ENCODE results near the gene CHRNA4. TPM values are rescaled to one million over a fixed set of nuclear protein-coding genes. Genes with fewer than 3 reads are reported as not detected.

CHRNA4 gene
- total and polyA plus RNA-seq, 9 of the 15 experiments (the other 6 are each of a cell fraction or from before 2014, with no cell fraction given) = not detected

- H3K36me3 ChIP-seq (ENCODE audit: control insufficient read depth, insufficient read depth, low read length) = no peaks in the 10 kb centered on the region
- POLR2A ChIA-PET = interaction anchor here (0.9 kb wide), 1 partner anchor 9 kb away, joined by 3 read pairs; no protein-coding TSS in a partner anchor
- intact Hi-C loops (cut with micrococcal nuclease) = no loop called here
- no TSS peak for BruUV-seq (replicated peaks)
- H2AFZ ChIP-seq (ENCODE audit: low read depth, low read length) = no peak overlapping the region
- ATAC-seq = no peak
- H3K27ac ChIP-seq (ENCODE audit: extremely low read depth, low read depth, low read length) = no peak overlapping the region
- H3K4me2 ChIP-seq (ENCODE audit: insufficient read depth, low read length) = no peak overlapping the region
- H3K27me3 ChIP-seq (ENCODE audit: control insufficient read depth in 2 of 2, insufficient read depth in 2 of 2, low read length in 2 of 2) = peaks cover 8 to 56% of the 10 kb centered on the region in 2 experiments; a peak in 4 of 5 replicates
- TF ChIP-seq FOXP1 (CRISPR knock-in tag; IDR thresholded peaks at IDR 0.05) (no peak), ZKSCAN8 (CRISPR knock-in tag; IDR thresholded peaks at IDR 0.05) (no peak)
- CTCF ChIA-PET (ENCODE audit: low intra/inter-chr PET ratio) = no interaction called here
- no peak for DNase-seq (ENCODE audit: extremely low read depth in 1 of 4, low spot score in 3 of 4)
- H3K9me3 ChIP-seq (replicated peaks; ENCODE audit: control insufficient read depth, insufficient read depth, low read depth, low read length) = no peaks in the 10 kb centered on the region
- no peaks in the 10 kb centered on the region for H3K79me2 ChIP-seq (ENCODE audit: control insufficient read depth, insufficient read depth, low read length)
- no peak overlapping the region for H3K4me3 ChIP-seq
- no peak for FAIRE-seq
- no peak overlapping the region; a peak in 1 of 4 replicates for H3K9ac ChIP-seq (ENCODE audit: insufficient read depth in 1 of 2, low read depth in 2 of 2, low read length in 2 of 2)
- no peaks in the 10 kb centered on the region; the same call in none of the 2 replicates for H4K20me1 ChIP-seq (replicated peaks; ENCODE audit: control insufficient read depth, insufficient read depth, low read length)
- WGBS (ENCODE audit: insufficient coverage, low coverage, missing lambda C conversion rate) = 4% methylated on average over 18 of the region's 19 CpGs
- H3K9me1 ChIP-seq (ENCODE audit: control insufficient read depth, insufficient read depth, low read length) = no peaks in the 10 kb centered on the region
- in situ Hi-C loops (cut with MboI) = no loop called here
- H3K4me1 ChIP-seq (replicated peaks in 1 of 2; ENCODE audit: control insufficient read depth in 2 of 2, insufficient read depth in 2 of 2, low read length in 2 of 2) = peaks cover 0 to 25% of the 10 kb centered on the region in 2 experiments; a peak in 2 of 5 replicates
Observed at GRCh38 chr20:63363981-63364561, 2.9 kb upstream of the CHRNA4 start.

DNA sequence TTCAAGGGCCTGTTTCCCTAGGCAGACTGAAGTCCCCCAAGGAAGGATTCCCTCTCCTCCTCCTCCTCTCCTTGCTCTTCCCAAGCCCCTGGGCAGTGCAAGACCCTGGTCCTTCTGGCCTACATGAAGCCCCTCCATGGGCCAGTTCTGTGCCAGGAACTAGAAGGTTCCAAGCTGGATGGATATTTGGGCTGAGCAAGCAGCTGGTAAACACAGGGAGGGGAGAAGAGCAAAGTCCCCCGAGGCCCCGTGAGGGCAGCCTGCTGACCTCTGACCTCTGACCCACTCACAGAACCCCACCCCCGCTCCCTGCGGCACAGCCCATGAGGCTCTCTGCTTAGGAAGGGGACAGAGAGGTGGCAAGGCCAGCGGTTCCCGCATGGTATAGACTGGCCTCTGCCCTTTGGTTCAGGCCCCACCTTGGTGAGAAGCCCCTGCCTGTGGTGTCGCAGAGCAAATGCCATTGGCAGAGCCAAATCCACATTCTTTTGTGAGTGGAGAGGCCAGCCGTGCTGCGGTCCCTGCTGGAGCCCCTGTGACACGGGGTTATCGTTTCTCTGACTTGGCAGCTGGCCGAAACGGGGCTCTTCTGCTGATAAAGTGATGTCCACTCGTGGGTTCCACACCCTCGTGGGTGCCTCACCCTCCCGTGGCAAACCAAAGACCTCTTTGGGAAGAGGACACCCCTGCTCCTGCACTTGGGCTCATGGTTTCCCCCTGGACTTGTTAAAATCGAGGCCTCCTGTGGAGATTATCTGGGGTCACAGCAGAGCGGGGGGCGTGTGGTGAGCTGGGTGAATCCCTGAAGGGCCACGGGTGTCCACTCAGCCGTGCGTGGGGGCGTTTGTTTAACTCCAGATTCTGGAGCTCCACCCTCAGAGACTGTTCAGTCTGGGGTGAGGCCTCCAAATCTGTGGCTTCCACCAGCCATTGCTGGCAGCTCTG is 2.1 kb upstream of the CHRNA4 start:
- Histone ChIP-seq H3K4me1 (replicated peaks in 1 of 2; ENCODE audit: control insufficient read depth in 2 of 2, insufficient read depth in 2 of 2, low read length in 2 of 2) (peaks cover 0 to 28% of the 10 kb centered on the region in 2 experiments; a peak in 2 of 5 replicates), H3K79me2 (ENCODE audit: control insufficient read depth, insufficient read depth, low read length) (no peaks in the 10 kb centered on the region), H3K36me3 (ENCODE audit: control insufficient read depth, insufficient read depth, low read length) (no peaks in the 10 kb centered on the region), H3K9me3 (replicated peaks; ENCODE audit: control insufficient read depth, insufficient read depth, low read depth, low read length) (no peaks in the 10 kb centered on the region), H3K4me3 (no peak overlapping the region), H4K20me1 (replicated peaks; ENCODE audit: control insufficient read depth, insufficient read depth, low read length) (no peaks in the 10 kb centered on the region; the same call in none of the 2 replicates), H3K4me2 (ENCODE audit: insufficient read depth, low read length) (no peak overlapping the region), H2AFZ (ENCODE audit: low read depth, low read length) (no peak overlapping the region), H3K27ac (ENCODE audit: extremely low read depth, low read depth, low read length) (no peak overlapping the region), H3K9ac (ENCODE audit: insufficient read depth in 1 of 2, low read depth in 2 of 2, low read length in 2 of 2) (no peak overlapping the region; a peak in 1 of 4 replicates), H3K27me3 (ENCODE audit: control insufficient read depth in 2 of 2, insufficient read depth in 2 of 2, low read length in 2 of 2) (peaks cover 8 to 52% of the 10 kb centered on the region in 2 experiments; a peak in 4 of 5 replicates), H3K9me1 (ENCODE audit: control insufficient read depth, insufficient read depth, low read length) (no peaks in the 10 kb centered on the region)
- WGBS (ENCODE audit: insufficient coverage, low coverage, missing lambda C conversion rate) = 4% methylated on average over 21 of the region's 23 CpGs
- no peak for ATAC-seq
- POLR2A ChIA-PET = interaction anchor here (0.9 kb wide), 1 partner anchor 8 kb away, joined by 3 read pairs; no protein-coding TSS in a partner anchor
- FAIRE-seq = no peak
- CTCF ChIA-PET (ENCODE audit: low intra/inter-chr PET ratio) = no interaction called here
- peak in 2 of 4 experiments; percentile 30 to 33 for DNase-seq (ENCODE audit: extremely low read depth in 1 of 4, low spot score in 3 of 4)
- intact Hi-C loops (cut with micrococcal nuclease) = no loop called here
- TF ChIP-seq ZNF263 (CRISPR knock-in tag; IDR thresholded peaks at IDR 0.05; ENCODE audit: borderline replicate concordance) (0 out of 2 replicates have a peak, but pooled peaks have one; percentile 31), NELFE (IDR thresholded peaks at IDR 0.05; ENCODE audit: insufficient read depth, insufficient read length) (no peak), ZNF445 (CRISPR knock-in tag; IDR thresholded peaks at IDR 0.05; ENCODE audit: low read depth) (no peak), NR2C1 (IDR thresholded peaks at IDR 0.05) (peak; percentile 81), NR2C1 (tag; IDR thresholded peaks at IDR 0.05) (peak; percentile 87), ATF1 (CRISPR knock-in tag; IDR thresholded peaks at IDR 0.05) (no peak), ATF1 (tag; IDR thresholded peaks at IDR 0.05) (no peak), NR2C2 (CRISPR knock-in tag; IDR thresholded peaks at IDR 0.05) (peak; percentile 61; the same call in 1 of the 2 replicates), NR2C2 (tag; IDR thresholded peaks at IDR 0.05) (peak; percentile 72), PPARD (CRISPR knock-in tag; IDR thresholded peaks at IDR 0.05) (no peak), ZNF717 (CRISPR knock-in tag; IDR thresholded peaks at IDR 0.05) (no peak), SMARCC2 (IDR thresholded peaks at IDR 0.05; ENCODE audit: low read depth) (no peak)
- in situ Hi-C loops (cut with MboI) = no loop called here
- no TSS peak for BruUV-seq (replicated peaks)

Measured in K562 (cell line).